HCT116 (cell line): ENCODE results near the gene RTL1. TPM values are rescaled to one million over a fixed set of nuclear protein-coding genes. Genes with fewer than 3 reads are reported as not detected.

ENCODE experiments used
- ATAC-seq: fragments of 200-7000 bp; cut with Tn5 transposase; 2 replicates; pipeline ENCODE4 v1.9.1; 2020; ENCODE audit warnings: mild to moderate bottlenecking, moderate library complexity
- BruUV-seq: library from RNA; stranded (reverse); fragments of 400-500 nt; replicated peaks from 2 replicates; lab custom pipeline; 2021; lab: Mats Ljungman, UMichigan
- CTCF ChIA-PET: fragments of 300-600 bp; sonication (Branson Sonifier 250); formaldehyde crosslinking; loops from one replicate; lab custom pipeline; 2021; ENCODE audit warnings: antibody characterized with exemption; lab: Charles Lee
- POLR2A ChIA-PET: fragments of 300-600, 350-600 bp; sonication (Branson Sonifier 250); formaldehyde crosslinking; loops from one replicate; lab custom pipeline; 2021; ENCODE audit warnings: antibody characterized with exemption; lab: Charles Lee
- RAD21 ChIA-PET, 2 experiments: fragments of 300-600 bp; sonication (Branson Sonifier 250); formaldehyde crosslinking; loops; one replicate each; lab custom pipeline; 2023; ENCODE audit warnings: low total read pairs in 2 of 2; ENCODE audit not compliant: uncharacterized antibody in 2 of 2, unreplicated experiment in 2 of 2, low non-redundant PET in 1 of 2; lab: Charles Lee
- DNase-seq: peaks from one replicate; pipeline ENCODE4 v3.0.0-alpha.2; 2010; ENCODE audit warnings: low read depth, low spot score
- H2AFZ ChIP-seq: fragments of 200-600 bp; shearing (Covaris generic), sonication (generic); 2 replicates; pipeline ENCODE4 v1.6.1; 2017; ENCODE audit warnings: low read depth, mixed run types, mixed read lengths, antibody characterized with exemption, low read length; ENCODE audit not compliant: poor library complexity, severe bottlenecking
- H3K27ac ChIP-seq: 2 replicates; pipeline ENCODE4 v1.5.1; 2012; ENCODE audit warnings: low read depth, low read length
- H3K27me3 ChIP-seq: fragments of 200-600 bp; sonication (generic); 2 replicates; pipeline ENCODE4 v1.6.1; 2016; ENCODE audit warnings: mixed run types, low read length, mixed read lengths; ENCODE audit not compliant: insufficient read depth
- H3K36me3 ChIP-seq, 2 experiments: fragments of 200-500 bp in 1 of 2; fragments of 200-600 bp in 1 of 2; sonication (Bioruptor generic) in 1 of 2; sonication (generic) in 1 of 2; 2 replicates each; pipeline versions ENCODE4 v1.5.1 to v1.6.1; 2014 to 2016; ENCODE audit warnings: low read length in 2 of 2, inconsistent platforms in 1 of 2, mixed read lengths in 1 of 2, mixed run types in 1 of 2; ENCODE audit not compliant: insufficient read depth in 2 of 2, control insufficient read depth in 1 of 2
- H3K4me1 ChIP-seq, 2 experiments: fragments of 200-600 bp in 1 of 2; sonication (generic) in 1 of 2; 2 replicates each; pipeline versions ENCODE4 v1.5.1 to v1.6.1; 2012 to 2017; ENCODE audit warnings: low read length in 2 of 2, inconsistent platforms in 1 of 2, mild to moderate bottlenecking in 1 of 2, mixed read lengths in 1 of 2, mixed run types in 1 of 2, moderate library complexity in 1 of 2; ENCODE audit not compliant: insufficient read depth in 2 of 2, control insufficient read depth in 1 of 2
- H3K4me2 ChIP-seq: fragments of 200-600 bp; sonication (generic); 2 replicates; pipeline ENCODE4 v1.6.1; 2017; ENCODE audit warnings: mixed run types, low read length, mixed read lengths
- H3K4me3 ChIP-seq, 2 experiments: fragments of 200-600 bp in 1 of 2; sonication (generic) in 1 of 2; replicated peaks in 1 of 2; 2 replicates each; pipeline ENCODE4 v1.5.1; 2011 to 2016; ENCODE audit warnings: low read length in 2 of 2, control low read depth in 1 of 2, low read depth in 1 of 2, mild to moderate bottlenecking in 1 of 2, mixed read lengths in 1 of 2, mixed run types in 1 of 2
- H3K79me2 ChIP-seq: fragments of 200-600 bp; sonication (generic); 2 replicates; pipeline ENCODE4 v1.6.1; 2017; ENCODE audit warnings: mild to moderate bottlenecking, mixed run types, low read length, moderate library complexity, mixed read lengths; ENCODE audit not compliant: insufficient read depth
- H3K9ac ChIP-seq: fragments of 200-600 bp; sonication (generic); 2 replicates; pipeline ENCODE4 v1.6.1; 2016; ENCODE audit warnings: low read length, mixed read lengths
- H3K9me2 ChIP-seq: fragments of 200-600 bp; sonication (generic), shearing (Covaris generic); 2 replicates; pipeline ENCODE4 v1.6.1; 2017; ENCODE audit warnings: mixed run types, mild to moderate bottlenecking, moderate library complexity; ENCODE audit not compliant: insufficient read depth
- H3K9me3 ChIP-seq, 2 experiments: fragments of 200-500 bp in 1 of 2; fragments of 200-600 bp in 1 of 2; sonication (Bioruptor generic) in 1 of 2; sonication (generic) in 1 of 2; 2 replicates each; pipeline ENCODE4 v1.6.1; 2014 to 2017; ENCODE audit warnings: low read length in 2 of 2, mixed read lengths in 2 of 2, inconsistent platforms in 1 of 2, low read depth in 1 of 2, mild to moderate bottlenecking in 1 of 2, mixed run types in 1 of 2, moderate library complexity in 1 of 2; ENCODE audit not compliant: control insufficient read depth in 1 of 2, insufficient read depth in 1 of 2
- H4K20me1 ChIP-seq: fragments of 200-600 bp; sonication (generic), shearing (Covaris generic); 2 replicates; pipeline ENCODE4 v1.6.1; 2017; ENCODE audit warnings: mixed run types, mild to moderate bottlenecking, moderate library complexity; ENCODE audit not compliant: insufficient read depth
- CEBPB ChIP-seq: IDR thresholded peaks from 2 replicates; pipeline ENCODE4 v1.6.1; 2012; ENCODE audit warnings: low read depth
- EGR1 ChIP-seq: IDR thresholded peaks from 2 replicates; pipeline ENCODE4 v1.6.1; 2012; ENCODE audit warnings: low read depth
- ELF1 ChIP-seq: IDR thresholded peaks from 2 replicates; pipeline ENCODE4 v1.6.1; 2012; ENCODE audit warnings: low read depth, borderline replicate concordance
- EZH2 ChIP-seq: fragments of 200-600 bp; sonication (generic); IDR thresholded peaks from 2 replicates; pipeline ENCODE4 v1.6.1; 2017; ENCODE audit warnings: antibody characterized with exemption, mixed run types
- EZH2phosphoT487 ChIP-seq: fragments of 200-600 bp; IDR thresholded peaks from 2 replicates; pipeline ENCODE4 v1.6.1; 2018; ENCODE audit warnings: antibody characterized with exemption, borderline replicate concordance
- FOSL1 ChIP-seq: IDR thresholded peaks from 2 replicates; pipeline ENCODE4 v1.6.1; 2012; ENCODE audit warnings: low read depth
- POLR2AphosphoS5 ChIP-seq: IDR thresholded peaks from 2 replicates; pipeline ENCODE4 v1.6.1; 2011; ENCODE audit warnings: mild to moderate bottlenecking, low read depth, low read length, moderate library complexity
- SIN3A ChIP-seq: IDR thresholded peaks from 2 replicates; pipeline ENCODE4 v1.6.1; 2012; ENCODE audit warnings: low read depth
- SP1 ChIP-seq: IDR thresholded peaks from 2 replicates; pipeline ENCODE4 v1.6.1; 2012; ENCODE audit warnings: low read depth
- YY1 ChIP-seq: IDR thresholded peaks from 2 replicates; pipeline ENCODE4 v1.6.1; 2011; ENCODE audit warnings: low read length, low read depth, moderate library complexity, mild to moderate bottlenecking; ENCODE audit not compliant: insufficient replicate concordance; ENCODE audit errors: extremely low read depth
- ZFX ChIP-seq: fragments of 450-650 bp; IDR thresholded peaks from 2 replicates; pipeline ENCODE4 v1.6.1; 2017
- intact Hi-C: fragments of 100-400 bp; cut with micrococcal nuclease; formaldehyde crosslinking; loops from 2 replicates; pipeline ENCODE4 v1.10.0; 2022
- total RNA-seq: library from RNA; stranded (reverse); gene quantifications from one replicate; pipeline ENCODE4 v1.2.1, GENCODE V29; 2021; ENCODE audit not compliant: unreplicated experiment
- TF ChIP-seq, protein P1 (sequence below): IDR thresholded peaks from 2 replicates; pipeline ENCODE4 v1.6.1; 2012; ENCODE audit warnings: low read depth
- TF ChIP-seq, protein P2 (sequence below): IDR thresholded peaks from 2 replicates; pipeline ENCODE4 v1.6.1; 2012
- TF ChIP-seq, protein P3 (sequence below): IDR thresholded peaks from 2 replicates; pipeline ENCODE4 v1.6.1; 2012

Gene RTL1
- total RNA-seq, 1 experiment from 2014 or later, result not detected

DNA sequence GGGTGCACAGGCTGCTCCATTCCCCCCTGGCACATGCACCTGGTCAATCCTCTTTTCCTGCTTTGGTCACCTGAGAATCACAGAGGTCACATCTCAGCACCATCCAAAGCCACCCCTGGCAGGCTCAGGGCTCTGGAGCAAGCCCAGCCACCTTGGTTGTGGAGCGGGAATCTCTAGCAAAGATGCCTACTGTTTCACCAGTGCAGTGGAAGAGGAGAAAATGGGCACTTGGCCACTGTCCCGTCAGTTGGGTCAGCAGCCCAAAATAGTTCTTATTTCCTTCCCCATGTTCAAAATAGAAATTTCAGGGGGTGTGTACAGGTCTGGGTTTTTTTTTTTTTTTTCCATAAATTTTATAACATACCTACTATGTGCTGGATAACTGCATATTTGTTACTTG lies 18.3 kb downstream of the RTL1 start (continued):
- TF ChIP-seq, protein P1, sequence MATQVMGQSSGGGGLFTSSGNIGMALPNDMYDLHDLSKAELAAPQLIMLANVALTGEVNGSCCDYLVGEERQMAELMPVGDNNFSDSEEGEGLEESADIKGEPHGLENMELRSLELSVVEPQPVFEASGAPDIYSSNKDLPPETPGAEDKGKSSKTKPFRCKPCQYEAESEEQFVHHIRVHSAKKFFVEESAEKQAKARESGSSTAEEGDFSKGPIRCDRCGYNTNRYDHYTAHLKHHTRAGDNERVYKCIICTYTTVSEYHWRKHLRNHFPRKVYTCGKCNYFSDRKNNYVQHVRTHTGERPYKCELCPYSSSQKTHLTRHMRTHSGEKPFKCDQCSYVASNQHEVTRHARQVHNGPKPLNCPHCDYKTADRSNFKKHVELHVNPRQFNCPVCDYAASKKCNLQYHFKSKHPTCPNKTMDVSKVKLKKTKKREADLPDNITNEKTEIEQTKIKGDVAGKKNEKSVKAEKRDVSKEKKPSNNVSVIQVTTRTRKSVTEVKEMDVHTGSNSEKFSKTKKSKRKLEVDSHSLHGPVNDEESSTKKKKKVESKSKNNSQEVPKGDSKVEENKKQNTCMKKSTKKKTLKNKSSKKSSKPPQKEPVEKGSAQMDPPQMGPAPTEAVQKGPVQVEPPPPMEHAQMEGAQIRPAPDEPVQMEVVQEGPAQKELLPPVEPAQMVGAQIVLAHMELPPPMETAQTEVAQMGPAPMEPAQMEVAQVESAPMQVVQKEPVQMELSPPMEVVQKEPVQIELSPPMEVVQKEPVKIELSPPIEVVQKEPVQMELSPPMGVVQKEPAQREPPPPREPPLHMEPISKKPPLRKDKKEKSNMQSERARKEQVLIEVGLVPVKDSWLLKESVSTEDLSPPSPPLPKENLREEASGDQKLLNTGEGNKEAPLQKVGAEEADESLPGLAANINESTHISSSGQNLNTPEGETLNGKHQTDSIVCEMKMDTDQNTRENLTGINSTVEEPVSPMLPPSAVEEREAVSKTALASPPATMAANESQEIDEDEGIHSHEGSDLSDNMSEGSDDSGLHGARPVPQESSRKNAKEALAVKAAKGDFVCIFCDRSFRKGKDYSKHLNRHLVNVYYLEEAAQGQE, result no peak
- TF ChIP-seq, all 23 proteins: peak for 0

DNA sequence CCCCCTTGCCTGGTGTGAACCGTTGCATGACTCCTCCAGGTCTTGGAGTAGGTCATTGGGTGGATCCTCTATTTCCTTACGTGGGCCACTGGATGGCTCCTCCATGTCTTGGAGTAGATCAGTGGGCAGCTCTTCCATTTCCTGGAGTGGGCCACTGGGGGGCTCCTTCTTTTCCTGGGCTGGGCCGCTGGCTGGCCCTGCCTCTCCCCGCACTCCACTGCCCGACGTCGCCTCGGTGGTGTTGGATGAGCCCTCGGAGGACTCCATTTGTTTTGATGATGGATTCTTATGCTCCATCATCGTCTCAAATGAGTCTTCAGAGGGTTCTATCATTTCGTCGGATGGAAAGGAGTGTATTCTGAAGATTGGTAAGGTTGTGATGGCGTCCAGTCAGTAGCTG lies 19.1 kb downstream of the RTL1 start:
- ATAC-seq (no peak), DNase-seq (no peak)
- no TSS peak for BruUV-seq
- Histone ChIP-seq H2AFZ (no peak overlapping the region), H3K4me1 (no peaks in the 10 kb centered on the region), H3K4me2 (no peak overlapping the region), H4K20me1 (no peaks in the 10 kb centered on the region), H3K9ac (no peak overlapping the region), H3K4me3 (no peak overlapping the region), H3K27ac (no peak overlapping the region), H3K27me3 (no peaks in the 10 kb centered on the region), H3K9me3 (no peaks in the 10 kb centered on the region), H3K36me3 (no peaks in the 10 kb centered on the region), H3K79me2 (no peaks in the 10 kb centered on the region), H3K9me2 (no peaks in the 10 kb centered on the region)
- ChIA-PET POLR2A (no interaction called here), CTCF (no interaction called here), RAD21 (no interaction called here)
- TF ChIP-seq EGR1 (no peak), ZFX (no peak), ELF1 (no peak), FOSL1 (no peak), YY1 (no peak), POLR2AphosphoS5 (no peak), EZH2phosphoT487 (no peak), EZH2 (no peak), CEBPB (no peak), SP1 (no peak), SIN3A (no peak)
- TF ChIP-seq, protein P2, sequence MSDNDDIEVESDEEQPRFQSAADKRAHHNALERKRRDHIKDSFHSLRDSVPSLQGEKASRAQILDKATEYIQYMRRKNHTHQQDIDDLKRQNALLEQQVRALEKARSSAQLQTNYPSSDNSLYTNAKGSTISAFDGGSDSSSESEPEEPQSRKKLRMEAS, result no peak
- TF ChIP-seq, protein P1, result no peak
- TF ChIP-seq, protein P3, sequence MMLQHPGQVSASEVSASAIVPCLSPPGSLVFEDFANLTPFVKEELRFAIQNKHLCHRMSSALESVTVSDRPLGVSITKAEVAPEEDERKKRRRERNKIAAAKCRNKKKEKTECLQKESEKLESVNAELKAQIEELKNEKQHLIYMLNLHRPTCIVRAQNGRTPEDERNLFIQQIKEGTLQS, result no peak
- intact Hi-C loops, result no loop called here
